Left kidney (tissue), 2 donors: ENCODE measurements around the gene IGSF11. TPM values are rescaled to one million over a fixed set of nuclear protein-coding genes. Genes with fewer than 3 reads are reported as not detected.
A peak's percentile ranks its signal among the peaks of the same experiment; 100 is the strongest.
"Not testable (repeated sequence)": the region's sequence is repeated elsewhere in the genome, so short reads cannot be mapped to it uniquely, and the experiment has no call there.

Experiments used
- DNase-seq: peaks from one replicate; pipeline ENCODE4 v3.0.0-alpha.2; 2013
- polyA plus RNA-seq: library from polyadenylated mRNA; unstranded; fragments of 120-200 nt; gene quantifications from one replicate; pipeline ENCODE4 v1.2.1, GENCODE V29; 2013; ENCODE audit not compliant: insufficient read length

Gene IGSF11
- polyA plus RNA-seq, 1 donor, result 5.8 TPM

DNA sequence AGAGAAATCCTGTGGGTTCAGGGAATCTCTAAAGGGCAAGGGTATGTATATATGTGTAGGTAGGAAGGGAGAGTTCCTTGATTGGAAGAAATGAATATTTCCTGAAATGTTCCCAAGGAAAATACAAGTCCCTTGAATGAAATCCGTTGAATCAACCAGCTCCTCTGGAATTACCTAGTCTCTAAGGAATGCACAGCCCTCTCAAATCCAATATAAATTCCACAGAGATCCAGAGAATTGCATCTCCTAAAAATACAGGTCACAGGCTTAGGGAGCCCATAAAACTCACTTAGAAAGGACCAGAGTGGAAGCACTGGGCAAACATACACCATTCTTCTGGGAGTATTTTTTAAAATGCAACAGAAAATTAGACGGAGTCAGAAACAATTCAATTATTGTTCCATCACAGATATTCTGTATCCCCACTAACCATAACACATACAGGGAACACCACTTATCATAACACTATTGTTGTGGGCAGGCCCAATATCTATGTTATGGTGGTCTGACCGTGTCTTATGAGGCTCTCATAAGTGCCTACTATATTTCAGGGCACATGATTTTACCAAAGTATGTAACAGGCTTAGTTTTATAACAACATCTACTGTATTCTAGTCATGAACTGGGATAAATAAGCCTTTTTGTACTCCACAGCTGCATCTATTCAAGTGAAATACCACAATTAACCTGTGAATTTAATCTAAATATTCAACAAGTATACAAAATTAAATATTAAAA is 43.7 kb downstream of the IGSF11 start:
- DNase-seq, result no peak

DNA sequence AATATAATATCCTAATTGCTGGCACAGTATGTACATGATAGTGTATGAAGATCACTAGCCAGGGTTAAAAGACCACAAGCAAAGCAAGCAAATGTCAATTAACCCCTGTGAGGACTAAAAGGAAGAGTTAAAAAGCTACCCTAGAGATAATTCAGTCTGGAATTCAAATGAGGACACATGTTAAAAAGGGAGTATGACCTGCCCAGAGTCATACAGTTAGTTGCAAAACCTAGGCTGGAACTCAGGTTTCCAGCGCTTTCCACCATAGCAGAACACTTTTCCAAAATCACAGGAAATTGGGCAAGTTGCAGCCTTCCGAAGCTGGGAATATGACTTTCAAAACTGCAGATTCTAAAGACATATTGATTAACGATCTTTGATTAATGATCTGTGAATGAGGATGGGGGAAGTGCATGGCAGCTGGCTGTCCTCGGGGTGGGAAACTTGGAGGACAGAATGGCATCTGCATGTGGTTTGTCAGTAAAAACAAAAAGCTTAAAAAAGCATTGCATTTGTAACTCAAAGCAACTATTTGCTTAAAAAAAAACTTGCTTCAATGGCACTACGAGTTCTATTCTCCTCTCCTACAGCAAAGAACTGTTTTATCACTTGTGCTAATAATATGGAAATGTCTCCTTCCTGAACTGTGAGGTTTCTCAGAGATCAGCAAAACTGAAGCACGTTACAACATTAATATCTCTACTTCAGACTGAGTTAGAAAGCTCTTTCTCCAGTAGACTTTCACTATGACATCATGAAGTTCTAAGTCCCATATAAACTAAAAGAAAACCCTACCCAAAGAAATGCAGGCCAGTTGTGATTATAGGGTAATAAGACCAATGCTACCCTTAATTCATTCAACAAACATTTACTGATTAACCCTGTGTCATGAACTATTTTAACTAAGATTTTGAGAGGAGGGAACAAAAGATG is 46.2 kb downstream of the IGSF11 start:
- no peak for DNase-seq

DNA sequence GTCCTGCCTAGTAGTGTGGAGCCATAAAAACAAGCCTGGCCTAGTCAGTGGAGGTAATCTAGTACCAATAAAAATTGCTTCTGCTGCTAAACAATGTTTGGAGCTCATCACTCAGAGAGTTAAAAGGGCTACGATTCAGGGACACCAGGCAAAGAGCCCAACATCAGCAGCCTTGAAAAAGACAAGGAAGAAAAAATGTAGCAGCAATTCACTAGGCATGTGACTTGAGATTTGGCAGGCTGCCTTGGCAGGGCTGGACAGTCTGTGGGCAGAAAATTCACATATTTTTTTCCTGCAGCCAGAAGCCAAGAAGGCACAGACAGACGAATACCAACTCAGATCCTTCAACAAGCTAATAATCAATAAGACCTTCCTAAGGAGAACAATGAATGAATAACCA is 47.2 kb downstream of the IGSF11 start:
- no peak for DNase-seq

DNA sequence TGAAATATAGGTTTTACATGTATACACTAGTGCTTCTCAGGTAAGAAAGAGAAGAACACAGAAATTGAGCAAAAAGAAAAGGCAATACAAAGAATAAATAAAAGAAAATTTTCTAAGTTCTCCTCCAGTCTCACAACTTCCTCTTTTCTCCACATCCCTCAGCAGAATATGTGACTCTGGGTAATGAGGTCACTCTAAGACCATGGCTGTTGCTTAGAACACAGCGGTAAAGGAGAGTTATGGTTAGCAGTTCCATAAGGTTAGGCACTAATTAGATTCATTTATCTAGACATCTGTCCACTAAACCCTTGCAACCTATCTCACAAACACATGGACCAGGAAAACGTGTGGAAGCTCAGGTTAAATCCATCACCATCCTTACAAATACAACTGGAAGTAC is 47.9 kb downstream of the IGSF11 start:
- DNase-seq, result no peak

DNA sequence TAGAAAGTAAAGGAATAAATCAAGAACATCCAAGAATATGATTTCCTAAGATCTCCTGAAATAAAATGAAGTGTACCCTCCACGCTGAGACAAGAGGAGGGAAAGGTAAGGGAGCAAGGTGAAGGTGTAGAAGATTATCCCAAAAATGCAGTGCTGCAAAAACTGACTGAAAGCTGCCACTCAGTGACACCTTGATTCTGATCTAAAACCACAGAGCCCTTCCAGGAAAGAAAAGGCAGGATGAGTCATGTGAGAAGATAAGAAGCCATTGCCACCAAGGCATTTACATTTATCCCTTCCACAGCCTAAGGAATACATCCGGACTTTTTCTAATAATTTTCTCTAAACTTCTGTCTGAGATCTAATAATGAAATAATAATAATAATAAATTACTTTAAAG is 49.9 kb downstream of the IGSF11 start:
- DNase-seq, result no peak

DNA sequence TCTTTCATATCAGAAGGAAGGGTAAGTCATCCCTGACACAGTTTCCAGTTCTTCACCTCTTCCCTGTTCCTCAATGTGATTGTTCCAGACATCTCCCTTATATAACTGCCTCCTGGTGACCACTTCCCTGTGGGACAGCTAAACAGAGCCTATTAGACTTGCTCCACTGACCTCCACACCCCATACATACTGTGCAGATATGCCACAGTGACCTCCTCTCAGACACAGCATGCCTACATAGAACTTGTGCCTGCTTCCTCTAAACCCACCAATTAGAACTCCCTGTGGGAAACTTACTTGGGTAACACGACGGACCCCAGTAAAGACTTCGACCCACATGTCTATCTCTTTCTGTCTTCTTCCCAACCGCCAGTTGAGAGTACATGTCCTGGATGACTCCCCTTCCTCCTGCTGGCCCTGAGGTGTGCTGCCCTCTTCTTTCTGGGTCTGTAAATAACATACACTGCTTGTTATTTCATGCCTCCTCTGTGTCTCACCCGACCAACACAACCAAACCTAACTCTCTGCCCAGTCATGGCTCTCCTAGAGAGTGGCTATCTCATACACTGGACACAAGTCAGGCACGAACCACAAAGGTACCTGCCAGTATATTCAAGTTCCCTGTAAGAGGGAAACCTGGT is 53.0 kb downstream of the IGSF11 start:
- DNase-seq, result no peak

DNA sequence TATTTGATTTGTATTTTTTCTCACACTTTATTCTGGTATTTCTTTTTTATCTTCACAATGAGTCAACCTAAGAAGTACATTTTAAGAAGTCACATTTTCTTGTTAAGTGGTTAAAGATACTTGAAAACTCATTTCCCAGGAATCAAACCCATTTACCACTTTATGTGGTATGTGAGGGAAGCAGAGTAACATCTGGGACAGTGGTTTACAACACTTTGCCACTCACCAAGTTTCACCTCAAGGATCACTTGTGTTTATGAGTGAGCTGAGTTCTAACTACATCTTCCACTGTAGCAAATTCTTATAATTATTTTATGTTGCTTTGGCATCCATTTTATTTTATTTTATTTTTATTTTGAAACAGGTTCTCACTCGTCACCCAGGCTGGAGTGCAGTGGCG is 53.8 kb downstream of the IGSF11 start:
- DNase-seq, result no peak

DNA sequence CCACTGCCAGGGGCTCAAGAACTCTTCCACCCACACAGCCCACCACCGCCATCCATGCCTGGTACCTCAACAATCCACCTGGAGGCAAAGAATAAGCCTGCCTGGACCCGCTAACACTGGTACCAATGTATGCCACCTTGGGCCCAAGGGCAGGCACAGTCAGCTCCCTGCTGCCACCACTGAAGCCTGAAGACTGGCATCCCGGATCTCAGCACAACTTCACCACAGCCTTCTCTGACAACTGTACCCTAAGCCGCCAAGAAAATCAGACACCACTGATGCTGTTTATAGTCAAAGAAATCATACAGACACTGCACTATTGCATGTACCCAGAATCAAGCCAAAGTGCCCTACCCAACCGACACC is 56.3 kb downstream of the IGSF11 start:
- no peak for DNase-seq

DNA sequence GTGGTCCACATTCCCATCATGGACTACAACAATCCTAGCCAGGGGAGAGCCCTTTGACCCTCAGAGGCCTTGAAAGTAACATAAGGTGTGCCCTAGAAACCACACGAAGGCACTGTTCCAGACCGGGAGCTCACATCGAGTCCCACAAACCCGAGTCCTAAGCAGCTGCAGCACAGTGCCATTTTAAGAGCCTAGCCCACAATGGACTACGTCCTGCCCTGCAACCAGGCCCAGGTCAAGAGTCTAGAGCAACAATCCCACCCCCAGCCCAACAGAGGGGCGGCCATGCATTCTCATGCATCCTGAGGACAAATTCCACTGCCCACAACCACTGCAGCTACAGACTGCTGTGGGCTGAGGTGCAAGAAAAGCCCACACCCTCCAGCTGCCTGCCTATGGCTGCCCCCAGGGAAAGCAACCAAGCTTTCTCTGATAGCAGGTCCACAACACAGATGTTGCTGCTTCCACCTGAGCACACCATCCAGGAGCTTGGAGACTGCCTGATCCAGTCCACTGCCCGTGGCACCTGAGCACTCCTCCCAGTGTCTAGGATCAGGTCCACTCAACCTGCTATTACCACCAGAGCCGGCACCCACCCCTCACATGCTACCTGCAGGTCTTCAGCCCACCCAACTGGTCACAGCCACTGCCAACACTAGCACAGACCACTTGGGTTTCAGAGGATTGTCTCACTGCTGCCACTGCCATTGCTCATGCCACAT is 56.8 kb downstream of the IGSF11 start:
- DNase-seq, result no peak

DNA sequence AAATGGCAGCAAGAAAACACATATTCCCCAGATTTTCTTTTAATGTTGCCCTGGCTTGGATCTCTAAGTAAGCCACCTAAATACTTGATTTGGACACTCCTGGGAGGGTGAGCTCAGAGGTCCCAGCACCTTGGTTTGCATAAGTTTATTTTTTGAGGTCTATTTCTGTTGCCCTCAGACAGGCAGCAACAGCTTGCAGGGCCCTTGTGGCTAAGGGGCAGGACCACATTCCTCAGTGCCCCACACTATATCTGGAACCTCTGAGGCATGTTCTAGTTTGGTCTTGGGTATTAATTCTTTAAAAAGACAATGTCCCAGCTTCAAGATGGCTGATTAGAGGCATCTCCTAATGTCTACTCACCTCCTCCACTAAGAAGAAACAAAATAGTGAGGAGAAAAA is 57.5 kb downstream of the IGSF11 start:
- DNase-seq, result no peak

DNA sequence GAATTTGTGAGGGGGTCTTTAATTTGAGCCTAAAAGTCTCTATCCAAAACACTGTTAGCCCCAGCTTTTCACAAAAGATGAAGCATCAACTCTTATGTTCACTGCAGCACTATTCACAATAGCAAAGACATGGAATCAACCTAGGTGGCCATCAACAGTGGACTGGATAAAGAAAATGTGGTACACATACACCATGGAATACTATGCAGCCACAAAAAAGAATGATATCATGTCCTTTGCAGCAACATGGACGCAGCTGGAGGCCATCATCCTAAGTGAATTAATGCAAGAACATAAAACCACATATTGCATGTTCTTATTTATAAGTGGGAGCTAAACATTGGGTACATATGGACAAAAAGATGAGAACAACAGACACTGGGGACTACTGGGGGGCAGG is 59.2 kb downstream of the IGSF11 start:
- DNase-seq, result not testable (repeated sequence)

DNA sequence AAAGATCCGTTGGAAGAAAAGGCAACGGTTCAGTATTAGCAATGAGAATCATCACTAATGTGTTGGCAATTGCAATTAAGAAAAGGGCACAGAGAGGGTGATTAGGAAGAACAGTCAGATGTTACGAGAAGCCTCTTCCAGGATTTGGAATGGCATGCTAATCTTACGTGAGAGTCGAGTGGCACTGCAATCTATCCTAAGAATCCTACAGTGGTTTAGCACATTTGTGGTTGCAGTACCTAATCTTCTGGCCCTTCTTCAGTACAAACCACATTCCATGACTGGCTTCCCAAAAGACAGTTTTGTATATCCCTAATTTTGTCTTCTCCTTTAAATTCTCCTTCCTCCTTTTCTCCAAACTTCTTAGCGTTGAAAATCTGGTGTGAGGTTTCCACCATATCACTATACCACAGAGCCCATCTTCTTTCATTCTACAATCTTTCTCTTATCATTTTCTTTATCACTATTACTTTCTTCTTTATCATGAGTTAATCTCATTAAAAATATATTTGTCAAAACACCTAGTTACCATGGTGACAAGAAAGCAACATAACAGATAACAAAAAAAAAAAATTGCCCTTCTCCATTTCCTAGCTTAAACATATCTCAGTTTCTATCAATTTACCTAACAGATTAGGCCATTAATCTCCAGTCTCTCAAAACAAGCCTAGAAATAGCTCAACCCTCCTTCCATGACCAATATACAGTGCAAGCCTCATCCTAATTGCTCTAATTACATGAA is 60.1 kb downstream of the IGSF11 start:
- no peak for DNase-seq

DNA sequence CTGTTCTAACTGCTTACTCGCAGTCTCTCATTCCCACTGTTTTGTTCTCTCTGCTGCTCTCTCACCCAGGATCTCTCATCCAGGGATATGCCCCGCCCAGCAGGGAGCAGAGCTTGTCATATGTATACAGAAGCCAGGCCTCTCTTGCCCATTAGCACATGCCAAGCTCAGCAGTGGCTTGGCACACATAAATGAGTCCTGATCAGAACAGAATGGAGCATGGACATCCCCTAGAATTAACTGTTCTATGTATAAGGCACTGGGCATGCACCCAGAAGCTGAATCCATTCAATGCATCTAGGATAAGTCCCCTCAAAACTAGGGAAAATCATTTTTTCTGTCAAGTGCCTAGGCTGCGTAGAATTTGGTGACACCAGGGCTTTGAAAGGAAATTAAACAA is 61.6 kb downstream of the IGSF11 start:
- no peak for DNase-seq

DNA sequence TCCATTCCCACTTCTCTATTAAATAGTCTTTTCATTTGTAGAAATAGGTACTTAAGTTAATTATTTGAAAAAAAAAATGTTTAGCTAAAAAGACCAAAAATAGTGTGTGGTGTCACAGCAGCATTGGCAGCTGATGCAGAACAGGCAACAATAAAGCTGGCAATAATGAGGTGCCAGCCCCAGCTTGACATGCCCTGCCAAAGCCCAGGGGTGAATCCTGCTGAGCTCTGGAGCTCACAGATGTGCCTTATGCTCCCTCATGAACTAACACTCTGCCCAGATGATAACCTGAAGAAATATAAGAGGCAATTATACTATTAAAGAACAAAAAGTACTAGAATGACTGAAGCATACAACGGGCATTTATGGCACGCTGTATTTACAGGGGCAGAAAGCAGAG is 63.8 kb downstream of the IGSF11 start:
- no peak for DNase-seq

DNA sequence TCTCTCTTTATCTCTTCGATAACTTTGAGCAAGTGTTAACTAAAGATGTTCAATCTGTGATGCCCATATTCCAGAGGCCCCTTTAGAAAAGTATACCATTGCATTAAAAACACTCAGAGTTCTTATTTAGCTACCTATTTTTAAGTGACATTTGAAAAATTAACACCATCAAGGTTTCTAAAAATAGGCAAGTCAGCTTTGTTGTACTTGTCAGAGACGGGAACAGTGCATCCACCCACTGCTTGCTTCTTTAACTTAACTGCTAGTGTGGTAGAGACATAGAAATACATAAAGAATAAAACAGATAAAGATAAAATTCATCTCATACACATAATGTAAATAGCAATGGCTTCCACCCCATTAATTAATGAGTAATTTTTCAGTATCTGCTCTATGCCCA is 66.0 kb downstream of the IGSF11 start:
- DNase-seq, result no peak

DNA sequence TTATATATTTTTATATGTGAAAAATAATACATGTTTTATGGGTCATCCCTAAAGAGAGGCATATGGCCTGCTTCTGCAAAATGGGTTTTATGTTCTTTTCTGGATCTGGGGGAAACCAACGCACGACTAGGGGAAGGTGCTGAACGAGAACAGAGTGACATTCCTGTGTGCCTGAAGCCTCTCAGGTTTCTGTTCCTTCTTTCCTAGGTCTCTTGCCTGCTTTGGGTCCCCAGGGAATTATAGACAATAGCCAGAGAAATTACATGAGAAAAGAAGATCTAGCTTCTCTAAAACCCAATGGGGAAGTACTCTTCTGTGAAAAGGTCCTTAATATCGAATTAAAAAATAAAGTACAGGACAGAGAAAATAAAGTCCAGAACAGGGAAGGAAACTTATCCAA is 66.5 kb downstream of the IGSF11 start:
- DNase-seq, result no peak

DNA sequence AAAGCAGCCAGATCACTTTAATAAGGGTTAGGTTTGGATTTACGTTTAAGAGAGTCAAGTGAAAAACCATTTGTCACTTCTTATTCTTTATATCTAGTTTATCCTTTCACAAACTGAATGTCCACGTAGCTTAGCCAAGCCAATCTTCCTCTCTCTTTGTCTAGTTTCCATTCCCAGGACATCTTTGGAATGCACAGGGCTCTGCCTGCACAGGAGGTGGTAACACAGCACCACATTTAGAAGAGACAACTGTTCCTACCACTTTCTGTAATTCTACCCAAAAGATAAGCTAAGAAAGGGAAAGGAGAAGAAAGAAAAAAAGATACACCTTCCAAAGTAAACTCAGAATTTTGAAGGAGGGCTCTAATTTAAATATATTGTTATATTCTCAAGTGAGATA is 67.9 kb downstream of the IGSF11 start:
- DNase-seq, result no peak

DNA sequence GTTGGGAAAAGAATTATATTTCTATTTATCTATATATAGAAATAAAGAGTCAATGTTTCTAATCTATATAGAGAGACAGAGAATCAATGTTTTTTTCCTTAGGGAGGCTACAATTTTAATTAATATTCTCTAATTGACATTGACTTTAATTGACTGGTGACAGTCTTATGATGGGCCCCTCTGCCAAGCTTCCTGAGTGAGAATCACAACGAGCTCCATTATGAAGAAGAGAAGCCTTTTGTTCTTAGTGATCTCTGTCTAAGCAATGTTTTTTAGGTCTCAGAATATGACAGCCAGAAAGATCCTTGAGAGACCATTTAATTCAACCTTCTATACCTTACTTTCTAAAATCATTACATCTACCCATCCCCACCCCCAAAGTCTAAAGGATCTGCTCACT is 70.9 kb downstream of the IGSF11 start:
- DNase-seq, result no peak

DNA sequence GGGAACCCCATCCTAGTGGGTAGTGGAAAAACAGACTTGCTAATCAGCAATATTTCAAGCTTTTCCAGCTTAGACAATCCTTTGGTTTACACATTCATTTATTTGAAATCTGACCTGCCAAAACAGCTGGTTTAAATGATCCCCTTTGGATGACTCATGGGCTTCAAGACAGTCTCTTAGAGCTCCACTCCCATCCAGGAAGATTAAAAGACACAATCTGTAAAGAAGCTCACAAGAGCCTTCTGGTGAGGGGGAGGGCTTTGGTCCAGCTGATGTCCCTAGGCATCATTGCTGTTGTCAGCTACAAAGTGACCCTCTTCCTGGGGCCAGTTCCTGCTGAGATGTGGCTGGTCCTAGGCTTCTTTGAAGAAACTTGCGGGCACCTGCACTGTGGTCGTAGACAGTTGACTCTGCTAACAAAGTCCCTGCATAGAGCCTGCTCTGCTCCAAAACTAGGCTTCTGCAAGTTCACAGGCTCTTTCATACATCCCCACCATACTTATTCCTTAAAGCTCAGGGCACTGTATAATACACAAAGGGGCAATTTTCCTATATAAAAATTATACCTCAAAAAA is 73.7 kb downstream of the IGSF11 start:
- DNase-seq, result peak; percentile 5

DNA sequence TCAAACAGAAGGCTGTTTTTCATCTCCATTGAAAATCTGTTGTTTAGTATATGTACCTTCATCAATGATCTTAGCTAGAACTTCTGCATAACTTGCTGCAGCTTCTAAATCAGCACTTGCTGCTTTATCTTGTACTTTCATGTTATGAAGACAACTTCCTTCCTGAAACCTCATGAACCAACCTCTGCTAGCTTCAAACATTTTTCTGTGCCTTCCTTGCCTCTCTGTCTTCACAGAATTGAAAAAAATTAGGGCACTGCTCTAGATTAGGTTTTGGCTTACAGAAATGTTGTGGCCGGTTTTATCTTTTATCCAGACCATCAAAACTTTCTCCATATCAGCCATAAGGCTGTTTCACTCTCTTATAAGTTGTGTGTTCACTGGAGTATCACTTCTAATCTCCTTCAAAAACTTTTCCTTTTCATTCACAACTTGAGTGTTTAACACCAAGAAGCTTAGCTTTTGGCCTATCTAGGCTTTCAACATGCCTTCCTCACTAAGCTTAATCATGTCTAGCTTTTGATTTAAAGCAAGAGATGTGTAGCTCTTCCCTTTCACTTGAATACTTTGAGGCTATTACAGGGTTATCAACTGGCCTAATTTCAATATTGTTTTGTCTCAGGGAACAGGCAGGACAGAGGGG is 78.6 kb downstream of the IGSF11 start:
- no peak for DNase-seq

DNA sequence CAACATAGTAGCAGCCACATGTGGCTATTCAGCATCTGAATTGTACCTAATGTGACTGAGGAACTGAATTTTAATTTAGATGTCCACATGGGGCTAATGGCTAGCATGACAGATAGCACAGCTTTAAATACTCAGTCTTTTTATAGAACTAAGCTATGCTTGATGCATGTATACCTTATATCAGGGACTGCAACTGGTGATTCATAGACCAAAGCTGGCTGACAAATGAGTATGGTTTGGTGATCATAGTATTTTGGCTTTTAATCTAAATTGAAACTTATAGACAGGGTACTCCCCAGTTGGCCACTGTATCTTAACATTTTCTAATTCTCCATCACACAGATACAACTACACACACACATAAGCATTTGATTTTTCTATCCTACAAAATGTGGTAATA is 83.6 kb downstream of the IGSF11 start:
- no peak for DNase-seq
